GM06990 (cell line): ENCODE measurements around the gene WEE2.

ENCODE experiments used
- DNase-seq: peaks from one replicate; pipeline ENCODE4 v3.0.0-alpha.2; 2011; ENCODE audit not compliant: insufficient read length; ENCODE audit errors: extremely low read depth
- H3K27me3 ChIP-seq: replicated peaks from 2 replicates; pipeline ENCODE4 v1.6.0; 2011; ENCODE audit warnings: low read length; ENCODE audit not compliant: control insufficient read depth, insufficient read depth
- H3K36me3 ChIP-seq: 2 replicates; pipeline ENCODE4 v1.5.1; 2011; ENCODE audit warnings: low read length; ENCODE audit not compliant: control insufficient read depth, insufficient read depth
- H3K4me3 ChIP-seq: replicated peaks from 2 replicates; pipeline ENCODE4 v1.5.1; 2011; ENCODE audit warnings: low read depth, mild to moderate bottlenecking, control low read depth, low read length
- CTCF ChIP-seq: IDR thresholded peaks from 2 replicates; pipeline ENCODE4 v1.5.1; 2011; ENCODE audit warnings: low read length, control low read depth, mild to moderate bottlenecking, inconsistent platforms; ENCODE audit not compliant: insufficient read depth, poor library complexity, severe bottlenecking

The WEE2 gene

GRCh38 chr7:141691961-141692360, 16.2 kb upstream of the WEE2 start:
- no peak for TF ChIP-seq CTCF
- no peak for DNase-seq
- Histone ChIP-seq H3K27me3 (no peaks in the 10 kb centered on the region), H3K4me3 (no peak overlapping the region), H3K36me3 (no peaks in the 10 kb centered on the region)

DNA sequence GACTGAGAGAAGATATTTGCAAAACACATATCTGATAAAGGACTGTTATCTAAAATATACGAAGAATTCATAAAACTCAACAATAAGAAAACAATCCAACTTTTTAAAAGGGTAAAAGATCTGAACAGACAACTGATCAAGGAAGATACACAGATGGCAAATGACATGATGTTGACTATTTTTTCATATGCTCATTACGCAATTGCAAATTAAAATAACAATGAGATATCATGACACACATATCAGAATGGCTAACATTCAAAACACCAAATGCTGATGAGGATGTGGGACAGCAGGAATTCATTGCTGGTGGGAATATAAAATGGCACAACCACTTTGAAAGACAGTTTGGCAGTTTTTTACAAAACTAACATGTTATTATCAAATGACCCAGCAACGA, 15.1 kb upstream of the WEE2 start:
- H3K27me3 ChIP-seq, result no peaks in the 10 kb centered on the region
- H3K4me3 ChIP-seq, result no peak overlapping the region
- no peaks in the 10 kb centered on the region for H3K36me3 ChIP-seq
- no peak for DNase-seq
- no peak for TF ChIP-seq CTCF

DNA sequence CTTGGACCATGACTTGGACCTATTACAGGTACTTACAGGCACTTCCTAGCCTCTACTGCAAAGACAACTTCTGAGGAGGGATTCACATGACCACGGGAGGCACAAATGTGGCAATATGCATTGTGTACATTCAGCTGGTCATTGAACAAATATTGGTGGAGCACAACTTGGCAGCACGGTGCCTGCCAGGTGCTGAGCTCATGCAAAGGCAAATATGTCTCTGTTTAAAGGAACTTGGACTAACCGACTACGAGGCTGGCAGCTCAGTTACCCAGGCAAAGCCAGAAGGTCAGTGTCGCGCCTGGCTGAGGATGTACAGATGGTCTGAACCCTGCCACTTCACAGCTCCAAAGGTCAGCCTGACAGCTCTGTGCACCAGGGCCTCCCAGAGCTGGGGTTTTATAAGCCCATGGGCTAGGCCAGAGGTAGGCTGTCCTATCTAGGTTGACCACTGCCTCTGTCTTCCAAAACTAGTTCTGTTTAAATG, 12.3 kb upstream of the WEE2 start:
- TF ChIP-seq CTCF, result no peak
- H3K27me3 ChIP-seq, result no peaks in the 10 kb centered on the region
- H3K4me3 ChIP-seq, result no peak overlapping the region
- H3K36me3 ChIP-seq, result no peaks in the 10 kb centered on the region
- DNase-seq, result no peak

DNA sequence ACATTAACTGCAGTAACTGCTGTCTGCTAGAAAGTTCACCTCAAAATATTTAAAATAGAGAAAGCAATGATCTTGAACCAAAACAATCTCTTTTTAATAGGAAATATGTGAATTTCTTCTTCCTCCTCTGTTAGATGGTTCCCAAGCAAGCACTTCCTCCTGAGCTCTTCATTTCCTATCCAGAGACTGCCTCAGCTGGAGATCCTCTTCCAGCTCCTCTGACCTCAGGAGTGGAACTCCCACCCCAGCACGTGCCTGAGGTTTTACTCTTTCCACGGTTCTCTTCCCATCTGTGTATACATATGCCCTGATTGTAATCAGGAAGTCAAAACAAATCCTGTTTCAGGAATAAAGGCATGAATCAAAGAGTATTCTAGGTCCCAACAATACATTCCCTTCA, 11.8 kb upstream of the WEE2 start:
- H3K4me3 ChIP-seq, result no peak overlapping the region
- no peak for DNase-seq
- TF ChIP-seq CTCF, result no peak
- H3K27me3 ChIP-seq, result no peaks in the 10 kb centered on the region
- no peaks in the 10 kb centered on the region for H3K36me3 ChIP-seq

DNA sequence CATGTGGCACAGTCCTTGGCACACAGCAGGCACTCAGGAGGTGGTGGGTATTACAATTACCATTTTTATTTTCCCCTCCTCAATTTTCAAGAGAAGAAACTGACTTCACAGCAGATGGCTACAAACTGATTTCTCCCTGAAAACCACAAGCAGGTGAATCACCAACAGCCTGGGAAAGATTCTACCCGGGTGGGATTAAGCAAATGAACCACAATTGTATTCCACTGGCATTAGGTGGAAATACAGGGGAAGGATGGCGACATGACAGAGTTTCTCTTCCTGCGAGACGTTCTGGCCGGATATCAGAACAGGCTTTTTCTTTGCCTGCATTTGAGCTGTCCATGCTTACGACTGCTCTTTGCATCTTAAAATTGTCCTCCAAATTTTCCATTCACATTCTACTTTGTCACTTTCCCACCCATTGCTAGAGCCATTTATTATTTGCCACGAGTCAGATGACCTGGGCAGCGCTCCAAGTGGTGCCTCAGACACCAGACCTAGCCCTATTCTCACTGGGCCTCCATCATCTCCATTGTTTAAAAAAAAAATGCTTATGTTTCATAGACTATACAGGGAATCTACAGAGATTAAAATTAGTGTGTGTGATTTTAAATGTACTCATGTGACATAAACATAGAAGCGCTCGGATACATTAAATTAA, 10.8 kb upstream of the WEE2 start:
- Histone ChIP-seq H3K4me3 (no peak overlapping the region), H3K27me3 (no peaks in the 10 kb centered on the region), H3K36me3 (no peaks in the 10 kb centered on the region)
- no peak for TF ChIP-seq CTCF
- DNase-seq, result no peak
